ENCODE measurements around the gene ASCC1. TPM values are rescaled to one million over a fixed set of nuclear protein-coding genes. Genes with fewer than 3 reads are reported as not detected.
"Not testable (repeated sequence)": the region's sequence is repeated elsewhere in the genome, so short reads cannot be mapped to it uniquely, and the experiment has no call there.

Gene ASCC1
- polyA plus RNA-seq, 2 of the 4 experiments (the other 2 are of a cell fraction): 56.5 to 82.3 TPM

- no peak for TF ChIP-seq ZC3H11A (IDR thresholded peaks at IDR 0.05)
- TF ChIP-seq NR3C1 (IDR thresholded peaks at IDR 0.05): no peak
- no peak for TF ChIP-seq KDM5A (IDR thresholded peaks at IDR 0.05)
These were observed 63.8 kb downstream of the ASCC1 start (continued) for GRCh38 chr10:72152286-72152685.

GRCh38 chr10:72150746-72151478 is 65.2 kb downstream of the ASCC1 start:
- POLR2A ChIA-PET; ATAC-seq; DNase-seq (ENCODE audit: low read depth in 1 of 2, low spot score in 1 of 2); H3K4me2 ChIP-seq; H3K9me3 ChIP-seq; H3K27ac ChIP-seq; H3K4me3 ChIP-seq; FAIRE-seq; H3K4me1 ChIP-seq; CTCF ChIA-PET: not testable (repeated sequence)
- 95% methylated on average over 6 of the region's 6 CpGs for WGBS (ENCODE audit: missing lambda C conversion rate)

GRCh38 chr10:72147324-72147584 is 68.8 kb downstream of the ASCC1 start:
- peak overlapping the region in 1 of 2 experiments; percentile 8; a peak in 1 of 6 replicates for H3K27ac ChIP-seq
- H3K4me3 ChIP-seq; FAIRE-seq; H3K9me3 ChIP-seq; H3K4me1 ChIP-seq; ATAC-seq; POLR2A ChIA-PET; DNase-seq (ENCODE audit: low read depth in 1 of 2, low spot score in 1 of 2); H3K4me2 ChIP-seq: not testable (repeated sequence)
- CTCF ChIA-PET: interaction anchor here (1.5 to 1.6 kb wide), 2 partner anchors 98 to 127 kb away, joined by 3 to 4 read pairs; no protein-coding TSS in a partner anchor
- WGBS (ENCODE audit: missing lambda C conversion rate): 94% methylated on average over 4 of the region's 4 CpGs

GRCh38 chr10:72146559-72147323 is 69.3 kb downstream of the ASCC1 start:
- Histone ChIP-seq H3K4me2 (no peak overlapping the region), H3K27ac (peak overlapping the region in 1 of 2 experiments; percentile 8; a peak in 1 of 6 replicates), H3K9me3 (no peaks in the 10 kb centered on the region), H3K4me1 (peaks cover 9% of the 10 kb centered on the region), H3K4me3 (no peak overlapping the region)
- POLR2A ChIA-PET: no interaction called here
- TF ChIP-seq JUNB (IDR thresholded peaks at IDR 0.05): no peak
- no peak for TF ChIP-seq REST (IDR thresholded peaks at IDR 0.05)
- no peak for TF ChIP-seq ZNF302 (CRISPR knock-in tag; IDR thresholded peaks at IDR 0.05)
- TF ChIP-seq HES2 (IDR thresholded peaks at IDR 0.05): no peak
- no peak for TF ChIP-seq PHF8 (IDR thresholded peaks at IDR 0.05; ENCODE audit: borderline replicate concordance, low read depth)
- no peak for TF ChIP-seq RARB (CRISPR knock-in tag; IDR thresholded peaks at IDR 0.05)
- no peak for TF ChIP-seq POLR2AphosphoS2 (conservative IDR thresholded peaks at IDR 0.05; ENCODE audit: low read length)
- TF ChIP-seq EHMT2 (IDR thresholded peaks at IDR 0.05; ENCODE audit: low read depth): no peak
- no peak for TF ChIP-seq NPAS2 (CRISPR knock-in tag; IDR thresholded peaks at IDR 0.05; ENCODE audit: borderline replicate concordance)
- TF ChIP-seq PBX3 (IDR thresholded peaks at IDR 0.05): no peak
- TF ChIP-seq GATA3 (IDR thresholded peaks at IDR 0.05; ENCODE audit: borderline replicate concordance): no peak
- no peak for TF ChIP-seq CBX2 (IDR thresholded peaks at IDR 0.05; ENCODE audit: borderline replicate concordance, low read depth)
- TF ChIP-seq TFCP2L1 (CRISPR knock-in tag; IDR thresholded peaks at IDR 0.05): no peak
- no peak for TF ChIP-seq SMC3 (IDR thresholded peaks at IDR 0.05)
- TF ChIP-seq ZFP36 (IDR thresholded peaks at IDR 0.05; ENCODE audit: borderline replicate concordance, partially characterized antibody): no peak
- no peak for TF ChIP-seq CEBPB (IDR thresholded peaks at IDR 0.05)
- no peak for TF ChIP-seq ESRRA (IDR thresholded peaks at IDR 0.05; ENCODE audit: borderline replicate concordance, low read length)
- TF ChIP-seq RAD21 (conservative IDR thresholded peaks at IDR 0.05 in 1 of 2, IDR thresholded peaks at IDR 0.05 in 1 of 2): no peak
- TF ChIP-seq E2F6 (IDR thresholded peaks at IDR 0.05; ENCODE audit: borderline replicate concordance, low read depth): no peak
- CTCF ChIA-PET: interaction anchor here (0.7 to 1.6 kb wide), 2 partner anchors 9 to 128 kb away, joined by 4 read pairs; no protein-coding TSS in a partner anchor
- no peak for DNase-seq (ENCODE audit: low read depth in 1 of 2, low spot score in 1 of 2)
- ATAC-seq: no peak
- 75% methylated on average over 4 of the region's 4 CpGs for WGBS (ENCODE audit: missing lambda C conversion rate)
- peak; percentile 63 for FAIRE-seq
